Activated CD8-positive, alpha-beta memory T cell treated with anti-CD3 and anti-CD28 coated beads, Interleukin-2, amount 10 ng/mL, durations not matched to agents 7 days and 5 days (primary cell): Measurements from ENCODE around the gene BNIPL. TPM values are rescaled to one million over a fixed set of nuclear protein-coding genes. Genes with fewer than 3 reads are reported as not detected.
A peak's percentile ranks its signal among the peaks of the same experiment; 100 is the strongest.

Source experiments
- ATAC-seq: fragments of 150-1000 bp; cut with Tn5 transposase; one replicate; pipeline ENCODE4 v1.10.0; 2021; ENCODE audit warnings: moderate library complexity
- CTCF ChIA-PET: fragments of 350-600 bp; sonication (Branson Sonifier 250); formaldehyde crosslinking; loops from one replicate; lab custom pipeline; 2021; ENCODE audit warnings: antibody characterized with exemption; lab: Charles Lee
- DNase-seq: peaks from one replicate; pipeline ENCODE4 v3.0.0-alpha.2; 2020
- H3K27ac Mint-ChIP-seq: one replicate; pipeline ENCODE4 v1.8.0; 2021; ENCODE audit warnings: mild to moderate bottlenecking, mixed read lengths
- H3K27me3 Mint-ChIP-seq: one replicate; pipeline ENCODE4 v1.8.0; 2021; ENCODE audit warnings: mixed read lengths
- H3K36me3 Mint-ChIP-seq: one replicate; pipeline ENCODE4 v1.8.0; 2021; ENCODE audit warnings: mild to moderate bottlenecking, mixed read lengths
- H3K4me1 Mint-ChIP-seq: one replicate; pipeline ENCODE4 v1.8.0; 2021; ENCODE audit warnings: mixed read lengths
- H3K4me3 Mint-ChIP-seq: one replicate; pipeline ENCODE4 v1.8.0; 2021; ENCODE audit warnings: mild to moderate bottlenecking, moderate library complexity, mixed read lengths
- H3K9me3 Mint-ChIP-seq: one replicate; pipeline ENCODE4 v1.8.0; 2022; ENCODE audit warnings: low read depth, mixed read lengths
- total RNA-seq, 2 experiments: library from RNA; stranded (reverse); gene quantifications; one replicate each; pipeline ENCODE4 v1.2.3, GENCODE V29; 2021

BNIPL gene
- total RNA-seq, 2 experiments from 2014 or later: 1.0 to 2.0 TPM

DNA sequence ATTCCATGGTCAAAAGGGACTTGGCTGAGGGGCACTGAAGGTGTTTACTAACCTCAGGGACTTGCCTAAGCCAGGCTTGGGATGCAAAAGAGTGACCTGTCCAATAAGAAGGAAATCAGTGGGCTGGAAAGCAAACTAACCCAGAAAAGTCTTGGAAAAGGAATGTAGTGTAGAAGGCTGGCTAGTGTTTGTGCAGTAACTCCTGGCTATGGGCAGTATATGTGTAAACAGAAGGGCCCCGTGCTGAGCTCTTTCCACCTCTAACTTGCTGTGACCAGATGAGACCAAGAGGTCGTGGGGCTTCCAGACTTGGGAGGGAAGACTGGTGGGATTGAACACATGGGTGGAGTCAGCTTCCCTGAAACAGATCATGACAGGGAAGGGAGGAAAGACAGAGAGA lies 33.8 kb upstream of the BNIPL start:
- Mint-ChIP-seq H3K27ac (no peak overlapping the region), H3K27me3 (no peaks in the 10 kb centered on the region), H3K9me3 (no peaks in the 10 kb centered on the region), H3K4me1 (peaks cover 48% of the 10 kb centered on the region), H3K36me3 (no peaks in the 10 kb centered on the region), H3K4me3 (no peak overlapping the region)
- CTCF ChIA-PET: interaction anchor here (0.6 to 7.2 kb wide), 7 partner anchors 9 to 747 kb away, joined by 3 to 42 read pairs (median 3); partner anchors contain the start of gene ANXA9
- ATAC-seq: no peak
- DNase-seq: no peak

DNA sequence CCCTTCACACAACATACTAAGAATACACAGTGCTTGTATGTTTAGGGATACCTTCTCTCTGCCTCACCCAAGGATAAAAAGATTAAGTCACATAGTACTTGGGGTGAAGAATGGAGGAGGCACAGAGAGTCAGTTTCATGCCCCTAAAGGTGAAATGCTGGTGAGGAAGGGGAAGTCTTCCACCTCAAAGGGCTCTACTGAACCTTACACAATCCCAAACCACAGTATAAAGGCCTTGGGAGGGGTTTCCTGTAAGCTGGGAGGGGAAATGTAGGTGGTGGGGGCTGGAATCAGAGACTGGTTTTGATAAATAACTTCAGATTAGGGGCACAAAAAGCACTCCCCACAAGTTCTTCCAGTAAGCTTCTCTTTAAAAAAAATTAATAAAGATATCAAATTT lies 33.2 kb upstream of the BNIPL start:
- Mint-ChIP-seq H3K4me3 (no peak overlapping the region), H3K36me3 (no peaks in the 10 kb centered on the region), H3K27ac (no peak overlapping the region), H3K9me3 (no peaks in the 10 kb centered on the region), H3K4me1 (peaks cover 53% of the 10 kb centered on the region), H3K27me3 (no peaks in the 10 kb centered on the region)
- ATAC-seq (no peak), DNase-seq (no peak)
- CTCF ChIA-PET: interaction anchor here (0.7 to 7.2 kb wide), 7 partner anchors 8 to 747 kb away, joined by 3 to 42 read pairs (median 3); partner anchors contain the start of genes ANXA9 and TNFAIP8L2

- CTCF ChIA-PET: interaction anchor here (0.5 to 7.2 kb wide), 19 partner anchors 10 to 750 kb away, joined by 3 to 81 read pairs (median 4); partner anchors contain the start of genes ANXA9, C1orf56, CDC42SE1 and MLLT11
- peak overlapping the region; percentile 94 for H3K27ac Mint-ChIP-seq
- no peak for ATAC-seq
- no peaks in the 10 kb centered on the region for H3K9me3 Mint-ChIP-seq
- H3K4me1 Mint-ChIP-seq: peaks cover 63% of the 10 kb centered on the region
- no peak for DNase-seq
- no peaks in the 10 kb centered on the region for H3K36me3 Mint-ChIP-seq
- H3K4me3 Mint-ChIP-seq: peak overlapping the region; percentile 99
- H3K27me3 Mint-ChIP-seq: no peaks in the 10 kb centered on the region
Observed at GRCh38 chr1:151005729-151006319, 30.6 kb upstream of the BNIPL start.

- ATAC-seq: peak; percentile 14
- H3K27me3 Mint-ChIP-seq: no peaks in the 10 kb centered on the region
- CTCF ChIA-PET: interaction anchor here (0.5 to 7.2 kb wide), 21 partner anchors 10 to 751 kb away, joined by 3 to 81 read pairs (median 3); partner anchors contain the start of genes ANXA9, C1orf56, CDC42SE1 and GABPB2
- H3K4me1 Mint-ChIP-seq: peaks cover 69% of the 10 kb centered on the region
- peak within 1 kb of the TSS; percentile 99 for H3K4me3 Mint-ChIP-seq
- no peaks in the 10 kb centered on the region for H3K9me3 Mint-ChIP-seq
- DNase-seq: peak; percentile 59
- H3K36me3 Mint-ChIP-seq: no peaks in the 10 kb centered on the region
- peak within 1 kb of the TSS; percentile 94 for H3K27ac Mint-ChIP-seq
Observed at GRCh38 chr1:151006327-151007052, 29.9 kb upstream of the BNIPL start, which contains the start of gene MINDY1. MINDY1 (minus strand) TSS chr1:151006902; CDS start chr1:151002617, 4,285 bp downstream.

DNA sequence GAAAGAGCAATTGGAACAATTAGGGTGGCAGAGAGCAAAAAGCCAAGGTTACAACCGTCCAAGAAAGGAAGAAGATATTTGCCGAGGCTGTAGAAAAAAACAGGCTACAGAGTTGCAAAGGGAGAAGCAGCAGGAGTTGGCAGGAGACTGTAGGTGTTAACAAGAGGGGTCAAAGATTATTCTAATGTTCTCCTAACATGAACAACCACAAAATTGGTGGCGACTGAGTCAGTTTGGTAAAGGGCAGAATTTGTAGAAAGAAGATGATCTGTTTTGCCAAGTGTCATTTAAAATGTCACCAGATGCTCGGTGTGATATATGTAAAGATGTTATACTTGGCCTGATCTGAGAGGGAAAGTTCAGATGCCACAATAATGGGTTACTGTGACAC lies 28.5 kb upstream of the BNIPL start:
- Mint-ChIP-seq H3K27ac (peak overlapping the region; percentile 94), H3K9me3 (no peaks in the 10 kb centered on the region), H3K4me1 (peaks cover 69% of the 10 kb centered on the region), H3K4me3 (peak overlapping the region; percentile 99), H3K27me3 (no peaks in the 10 kb centered on the region), H3K36me3 (no peaks in the 10 kb centered on the region)
- ATAC-seq: peak; percentile 5
- DNase-seq: no peak
- CTCF ChIA-PET: interaction anchor here (1.2 to 7.2 kb wide), 3 partner anchors 12 to 27 kb away, joined by 3 to 81 read pairs (median 42); partner anchors contain the start of gene ANXA9

DNA sequence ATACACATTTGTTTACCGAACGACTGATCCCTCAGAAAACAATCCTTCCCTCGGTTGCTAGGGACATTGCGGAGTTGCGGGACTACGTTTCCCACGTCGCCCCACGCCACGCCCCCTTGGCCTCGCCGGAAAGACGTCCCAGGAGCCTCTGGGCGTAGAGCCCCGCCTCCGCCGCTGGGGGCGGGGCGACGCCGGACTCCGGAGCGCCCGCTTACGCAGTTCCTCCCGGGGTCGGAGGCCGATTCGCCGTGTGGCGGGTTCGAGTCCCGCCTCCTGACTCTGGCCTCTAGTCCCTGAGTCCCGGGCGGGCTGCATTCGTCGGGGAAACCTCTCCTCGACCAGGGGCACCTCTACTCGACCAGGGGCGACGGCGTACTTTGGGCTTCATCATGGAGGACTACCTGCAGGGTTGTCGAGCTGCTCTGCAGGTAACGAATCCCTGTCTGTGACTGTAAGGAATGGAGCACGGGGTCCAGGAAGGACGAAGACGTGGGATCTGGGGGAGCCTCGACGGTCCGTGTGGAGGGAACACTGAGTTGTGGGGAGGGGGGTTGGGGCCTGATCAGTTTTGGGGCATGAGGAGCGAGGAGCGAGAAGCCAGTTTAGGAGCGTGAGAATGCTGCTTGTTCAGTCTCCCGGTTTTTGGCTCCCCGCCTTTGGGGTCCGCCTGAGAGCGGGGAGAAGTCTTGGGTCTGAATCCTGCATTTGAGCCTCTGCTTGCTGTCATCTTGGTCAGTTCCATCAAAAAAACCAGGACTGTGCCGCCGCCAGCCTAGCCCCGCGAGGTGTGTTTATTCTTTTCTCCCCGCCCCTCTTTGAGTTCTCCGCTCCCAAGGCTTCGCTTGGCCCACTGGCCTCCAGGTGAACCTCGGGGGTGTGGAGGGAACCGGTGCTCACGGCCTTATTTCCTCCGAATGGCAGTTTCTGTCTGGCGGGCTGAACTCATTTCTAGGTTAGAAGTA lies 27.9 kb upstream of the BNIPL start, which contains the start of gene PRUNE1:
Gene PRUNE1, plus strand, starts transcription at position 206 of the 962 bp plus-strand sequence. Its CDS starts 184 bp downstream, at position 390.
- DNase-seq: peak; percentile 97
- ATAC-seq: peak; percentile 94
- Mint-ChIP-seq H3K27me3 (no peaks in the 10 kb centered on the region), H3K4me1 (peaks cover 63% of the 10 kb centered on the region), H3K9me3 (no peaks in the 10 kb centered on the region), H3K4me3 (peak within 1 kb of the TSS; percentile 99), H3K36me3 (no peaks in the 10 kb centered on the region), H3K27ac (peak within 1 kb of the TSS; percentile 94)
- CTCF ChIA-PET: interaction anchor here (2.3 kb wide), 1 partner anchor 40 kb away, joined by 10 read pairs; the partner anchor contains the start of gene C1orf56

DNA sequence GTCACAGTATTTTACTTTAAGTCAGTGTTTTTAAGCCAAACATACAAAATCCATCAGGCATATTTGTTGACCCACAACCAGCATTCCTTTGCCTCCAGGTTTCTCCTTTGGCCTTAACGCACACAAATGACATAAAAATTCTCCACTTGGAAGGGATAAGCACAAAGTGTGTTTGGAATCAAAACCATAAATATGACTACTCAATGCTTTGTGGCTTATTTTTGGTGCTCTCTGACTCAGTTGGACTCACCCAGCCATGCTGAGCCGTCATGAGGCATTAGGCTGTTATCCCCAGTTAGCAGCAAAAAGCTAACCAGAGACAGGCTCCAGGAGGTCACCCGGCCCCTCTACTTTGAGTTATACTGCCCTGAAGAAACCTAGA lies 27.2 kb upstream of the BNIPL start:
- Mint-ChIP-seq H3K4me3 (peak overlapping the region; percentile 99), H3K36me3 (no peaks in the 10 kb centered on the region), H3K4me1 (peaks cover 61% of the 10 kb centered on the region), H3K9me3 (no peaks in the 10 kb centered on the region), H3K27ac (peak overlapping the region; percentile 94), H3K27me3 (no peaks in the 10 kb centered on the region)
- ATAC-seq: no peak
- CTCF ChIA-PET: interaction anchor here (0.6 to 2.3 kb wide), 3 partner anchors 15 to 140 kb away, joined by 3 to 10 read pairs (median 4); partner anchors contain the start of gene C1orf56
- DNase-seq: no peak

- H3K9me3 Mint-ChIP-seq: no peaks in the 10 kb centered on the region
- DNase-seq (no peak), ATAC-seq (no peak)
- peak overlapping the region; percentile 94 for H3K27ac Mint-ChIP-seq
- CTCF ChIA-PET: interaction anchor here (0.6 to 3.5 kb wide), 4 partner anchors 15 to 140 kb away, joined by 3 to 18 read pairs (median 7); partner anchors contain the start of gene C1orf56
- no peaks in the 10 kb centered on the region for H3K36me3 Mint-ChIP-seq
- peak overlapping the region; percentile 99 for H3K4me3 Mint-ChIP-seq
- H3K27me3 Mint-ChIP-seq: no peaks in the 10 kb centered on the region
- peaks cover 58% of the 10 kb centered on the region for H3K4me1 Mint-ChIP-seq
Observed at GRCh38 chr1:151009674-151010345, 26.6 kb upstream of the BNIPL start.

DNA sequence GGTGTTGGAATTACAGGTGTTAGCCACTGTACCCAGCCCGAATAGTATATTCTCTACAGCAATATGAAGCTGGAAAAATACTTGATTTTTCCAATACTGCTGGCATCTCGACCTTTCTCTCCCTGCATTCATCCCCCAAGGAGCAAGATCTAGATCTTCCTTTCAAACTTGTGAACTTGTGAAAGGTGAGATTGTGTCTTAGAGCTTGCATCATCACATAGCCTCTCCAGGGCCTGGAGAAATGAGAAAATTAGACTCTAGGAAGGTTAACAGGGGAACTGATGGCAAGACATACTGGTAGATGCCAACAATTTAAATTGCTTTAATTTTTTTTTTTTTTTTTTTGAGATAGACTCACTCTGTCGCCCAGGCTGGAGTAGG lies 26.1 kb upstream of the BNIPL start:
- no peak for DNase-seq
- CTCF ChIA-PET: interaction anchor here (0.7 to 3.5 kb wide), 4 partner anchors 14 to 129 kb away, joined by 3 to 18 read pairs (median 7); partner anchors contain the start of gene C1orf56
- H3K4me3 Mint-ChIP-seq: no peak overlapping the region
- H3K4me1 Mint-ChIP-seq: peaks cover 56% of the 10 kb centered on the region
- no peaks in the 10 kb centered on the region for H3K27me3 Mint-ChIP-seq
- ATAC-seq: no peak
- no peaks in the 10 kb centered on the region for H3K36me3 Mint-ChIP-seq
- H3K9me3 Mint-ChIP-seq: no peaks in the 10 kb centered on the region
- no peak overlapping the region for H3K27ac Mint-ChIP-seq

GRCh38 chr1:151011154-151011850 lies 25.1 kb upstream of the BNIPL start:
- H3K9me3 Mint-ChIP-seq: no peaks in the 10 kb centered on the region
- ATAC-seq: no peak

GRCh38 chr1:151012684-151013471 lies 23.5 kb upstream of the BNIPL start:
- no peak overlapping the region for H3K4me3 Mint-ChIP-seq
- CTCF ChIA-PET: interaction anchor here (0.8 to 3.5 kb wide), 3 partner anchors 12 to 78 kb away, joined by 3 to 18 read pairs (median 3); partner anchors contain the start of gene GABPB2

More at GRCh38 chr1:151011154-151011850, 25.1 kb upstream of the BNIPL start:
- CTCF ChIA-PET: interaction anchor here (0.5 to 3.5 kb wide), 8 partner anchors 9 to 494 kb away, joined by 3 to 18 read pairs (median 4); partner anchors contain the start of gene C1orf56
- H3K36me3 Mint-ChIP-seq: no peaks in the 10 kb centered on the region
- H3K27me3 Mint-ChIP-seq: no peaks in the 10 kb centered on the region
- no peak overlapping the region for H3K4me3 Mint-ChIP-seq
- no peak for DNase-seq
- H3K27ac Mint-ChIP-seq: no peak overlapping the region
- H3K4me1 Mint-ChIP-seq: peaks cover 47% of the 10 kb centered on the region

More at GRCh38 chr1:151012684-151013471, 23.5 kb upstream of the BNIPL start:
- ATAC-seq (no peak), DNase-seq (no peak)
- H3K36me3 Mint-ChIP-seq: no peaks in the 10 kb centered on the region
- no peak overlapping the region for H3K27ac Mint-ChIP-seq
- H3K9me3 Mint-ChIP-seq: no peaks in the 10 kb centered on the region
- H3K27me3 Mint-ChIP-seq: no peaks in the 10 kb centered on the region
- peaks cover 31% of the 10 kb centered on the region for H3K4me1 Mint-ChIP-seq
